GM19455 (cell line): Measurements from ENCODE around the gene FDXR.

Source experiments
- ATAC-seq: cut with Tn5 transposase; IDR thresholded peaks from one replicate; pipeline ENCODE4 v1.9.1; 2021; ENCODE audit not compliant: unreplicated experiment

Gene FDXR

GRCh38 chr17:74815550-74816370, 57.0 kb downstream of the FDXR start:
- no peak for ATAC-seq

GRCh38 chr17:74815067-74815466, 57.7 kb downstream of the FDXR start:
- no peak for ATAC-seq

DNA sequence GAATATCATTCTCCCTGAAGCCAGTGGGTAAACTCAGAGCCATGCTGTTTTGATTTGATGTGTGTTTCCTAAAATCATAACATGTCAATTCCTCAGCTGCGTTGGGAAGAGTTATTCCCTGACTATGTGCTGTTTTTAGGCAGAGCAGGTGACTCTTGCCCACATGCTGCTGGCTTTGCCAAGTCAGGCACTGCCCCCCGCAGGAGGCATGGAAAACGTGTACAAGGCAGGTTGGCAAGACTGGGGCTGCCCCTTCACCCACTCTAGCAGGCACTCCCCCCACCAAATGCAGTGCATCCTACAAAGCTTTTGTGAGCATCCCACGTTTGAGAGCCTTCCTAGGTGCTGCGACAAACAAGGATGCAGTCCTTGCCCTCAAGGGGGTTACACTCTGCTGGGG, 58.3 kb downstream of the FDXR start:
- ATAC-seq = no peak
